HK-2 (cell line): ENCODE data around the gene ATP10D.
"Not testable (repeated sequence)": the region's sequence is repeated elsewhere in the genome, so short reads cannot be mapped to it uniquely, and the experiment has no call there.

Experiments used
- DNase-seq: peaks from one replicate; pipeline ENCODE4 v3.0.0-alpha.2; 2018; ENCODE audit not compliant: unreplicated experiment

ATP10D gene

DNA sequence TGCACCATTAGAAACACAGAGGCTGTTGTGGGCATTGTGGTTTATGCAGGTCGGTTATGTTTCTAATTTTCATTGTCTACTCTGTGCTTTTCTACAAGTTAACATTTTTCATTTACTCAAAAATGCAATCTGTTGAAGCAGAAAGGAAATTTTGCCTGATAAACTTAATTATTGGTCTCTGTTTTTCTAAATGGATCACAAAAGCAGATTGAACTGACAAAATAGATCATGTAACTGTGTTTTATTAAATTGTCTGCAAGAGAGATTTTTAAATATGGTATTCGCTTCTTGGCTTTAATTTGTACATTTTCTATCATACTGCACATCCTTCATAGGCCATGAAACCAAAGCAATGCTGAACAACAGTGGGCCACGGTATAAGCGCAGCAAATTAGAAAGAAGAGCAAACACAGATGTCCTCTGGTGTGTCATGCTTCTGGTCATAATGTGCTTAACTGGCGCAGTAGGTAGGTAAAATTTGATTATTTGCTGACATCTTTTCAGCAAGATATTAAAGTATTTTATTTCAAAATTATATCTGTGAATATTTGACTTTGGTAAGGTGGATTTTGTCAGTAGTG, 50.6 kb downstream of the ATP10D start:
- no peak for DNase-seq

DNA sequence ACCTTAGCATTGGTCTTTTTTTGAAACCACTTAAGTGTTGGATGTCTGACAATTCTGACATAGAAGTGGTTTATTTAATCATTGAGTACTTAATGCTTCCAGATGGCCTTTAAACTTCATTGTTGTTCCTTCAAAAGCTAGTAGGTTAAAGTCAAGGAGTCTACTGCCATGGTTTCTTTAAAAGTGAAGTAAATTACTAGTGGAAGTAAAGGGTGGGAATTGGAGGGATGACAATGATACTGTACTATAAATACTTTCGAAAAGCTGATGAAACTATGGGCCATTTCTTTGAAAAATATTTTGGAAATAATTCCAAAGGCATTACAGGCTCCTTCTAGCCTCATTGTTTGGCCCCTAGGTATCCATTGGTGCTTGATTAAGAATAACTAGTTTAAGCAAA, 51.9 kb downstream of the ATP10D start:
- DNase-seq = no peak

DNA sequence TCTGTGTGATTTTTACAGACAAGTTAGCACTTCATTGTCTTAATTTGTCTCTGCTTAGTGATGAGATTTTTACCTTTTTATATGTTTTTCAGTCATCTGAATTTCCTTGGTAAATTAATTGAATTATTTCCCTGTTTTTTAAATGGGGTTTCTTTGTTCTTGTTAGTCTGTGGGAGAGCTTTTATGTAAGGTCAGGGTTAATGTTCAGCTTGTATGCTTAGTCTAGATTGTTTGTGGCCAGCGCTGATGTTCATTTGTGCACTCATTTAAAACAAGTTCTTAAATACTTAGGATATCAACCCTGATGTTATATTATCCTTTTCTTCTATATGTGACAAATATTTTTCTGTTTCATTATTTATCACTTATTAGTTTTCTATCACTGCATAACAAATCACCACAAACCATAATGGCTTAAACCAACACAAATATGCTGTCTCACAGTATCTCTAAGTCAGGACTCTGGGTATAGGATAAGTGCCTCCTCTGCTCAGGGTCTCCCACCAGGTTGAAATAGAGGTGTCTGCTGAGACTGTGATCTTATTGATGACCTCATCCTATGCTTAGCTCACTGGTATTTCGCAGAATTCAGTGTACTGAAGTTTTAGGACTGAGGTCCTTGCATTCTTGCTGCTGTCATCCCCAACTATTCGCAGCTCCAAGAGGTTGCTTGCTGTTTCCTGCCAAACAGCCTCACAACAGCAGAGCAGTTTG, 53.2 kb downstream of the ATP10D start:
- no peak for DNase-seq

DNA sequence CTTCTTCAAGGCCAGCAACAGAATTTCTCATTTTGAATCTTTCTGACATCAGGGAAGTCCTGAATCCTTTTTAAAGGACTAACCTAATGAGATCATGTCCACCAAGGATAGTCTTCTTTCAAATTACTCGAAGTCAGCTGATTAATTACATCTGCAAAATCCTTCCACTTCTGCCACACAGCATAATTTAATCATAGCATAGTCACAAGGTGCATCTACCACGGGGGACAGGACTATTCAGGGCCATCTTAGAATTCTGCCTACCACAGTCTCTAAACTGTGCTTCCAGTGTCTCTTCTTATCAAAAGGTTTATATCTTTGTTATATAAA, 53.7 kb downstream of the ATP10D start:
- no peak for DNase-seq

DNA sequence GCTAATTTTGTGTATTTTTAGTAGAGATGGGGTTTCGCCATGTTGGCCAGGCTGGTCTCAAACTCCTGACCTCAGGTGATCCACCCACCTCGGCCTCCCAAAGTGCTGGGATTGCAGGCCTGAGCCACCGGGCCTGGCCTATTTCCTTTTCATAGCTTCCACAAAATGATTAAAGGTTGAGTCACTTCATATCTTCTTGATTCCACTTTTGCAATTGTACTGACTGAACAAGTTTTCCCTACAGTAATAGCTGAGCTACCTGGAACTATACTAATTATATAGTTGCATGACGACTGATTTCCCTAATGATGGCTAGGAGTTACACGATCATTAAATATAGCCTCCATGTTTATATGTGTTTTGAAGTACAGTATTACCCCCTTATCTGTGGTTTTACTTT, 57.6 kb downstream of the ATP10D start:
- DNase-seq = not testable (repeated sequence)

DNA sequence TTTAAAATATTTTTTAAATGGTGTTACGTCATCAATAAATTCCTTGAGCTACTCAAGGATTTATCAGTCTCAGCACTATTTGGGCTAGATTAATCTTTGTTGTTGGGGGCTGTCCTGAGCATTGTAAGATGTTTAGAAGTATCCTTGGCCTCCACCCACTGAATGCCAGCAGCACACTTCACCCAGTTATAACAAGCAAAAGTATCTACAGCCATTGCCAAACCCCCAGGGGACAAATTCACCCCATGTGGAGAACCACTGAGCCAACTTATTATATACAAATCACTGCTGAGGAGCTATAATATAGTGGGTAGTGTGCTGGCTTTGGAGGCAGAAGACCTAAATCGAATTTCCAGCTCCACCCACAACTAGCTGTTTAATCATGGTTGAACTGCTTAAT, 58.3 kb downstream of the ATP10D start:
- no peak for DNase-seq

DNA sequence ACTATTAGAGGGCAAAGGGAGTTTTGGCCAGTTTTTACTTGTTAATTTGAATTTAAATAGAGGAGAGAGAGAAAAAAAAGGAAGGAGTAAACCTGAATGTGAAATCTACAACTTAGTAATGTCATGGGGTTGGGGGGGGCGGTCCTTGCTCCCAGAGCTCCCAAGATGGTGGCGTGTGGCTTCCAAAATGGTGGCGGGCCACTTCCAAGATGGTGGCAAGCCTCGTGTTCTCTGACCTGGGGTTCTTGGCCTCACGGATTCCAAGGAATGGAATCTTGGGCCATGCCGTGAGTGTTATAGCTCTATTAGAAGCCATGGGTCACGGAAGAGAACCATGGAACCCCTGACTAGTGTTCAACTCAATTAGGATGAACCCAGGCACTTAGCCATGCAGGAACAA, 65.3 kb downstream of the ATP10D start:
- not testable (repeated sequence) for DNase-seq

DNA sequence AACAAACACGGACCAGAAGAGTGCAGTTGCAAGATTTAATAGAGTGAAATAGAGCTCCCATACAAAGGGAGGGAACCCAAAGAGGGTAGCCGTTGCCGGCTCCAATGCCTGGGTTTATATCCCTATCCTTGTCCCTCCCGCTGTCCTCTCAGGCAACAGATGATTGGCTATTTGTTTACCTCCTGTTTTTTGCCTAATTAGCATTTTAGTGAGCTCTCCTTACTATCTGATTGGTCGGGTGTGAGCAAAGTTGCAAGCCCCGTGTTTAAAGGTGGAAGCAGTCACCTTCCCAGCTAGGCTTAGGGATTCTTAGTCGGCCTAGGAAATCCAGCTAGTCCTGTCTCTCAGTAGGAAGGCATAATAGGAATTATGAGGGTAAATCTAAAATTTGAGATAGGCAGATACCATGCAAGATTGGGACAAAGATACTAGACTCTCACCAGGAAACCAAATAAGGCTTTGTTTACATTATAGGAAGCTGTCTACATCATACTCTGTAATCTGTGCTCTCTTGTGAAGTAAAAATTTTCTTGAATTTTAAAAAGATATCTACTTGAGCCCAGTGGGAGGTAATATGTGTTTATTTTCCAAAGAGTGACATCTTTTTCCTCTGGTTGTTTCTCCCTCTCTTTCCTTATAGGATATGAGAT, 65.9 kb downstream of the ATP10D start:
- DNase-seq = no peak

DNA sequence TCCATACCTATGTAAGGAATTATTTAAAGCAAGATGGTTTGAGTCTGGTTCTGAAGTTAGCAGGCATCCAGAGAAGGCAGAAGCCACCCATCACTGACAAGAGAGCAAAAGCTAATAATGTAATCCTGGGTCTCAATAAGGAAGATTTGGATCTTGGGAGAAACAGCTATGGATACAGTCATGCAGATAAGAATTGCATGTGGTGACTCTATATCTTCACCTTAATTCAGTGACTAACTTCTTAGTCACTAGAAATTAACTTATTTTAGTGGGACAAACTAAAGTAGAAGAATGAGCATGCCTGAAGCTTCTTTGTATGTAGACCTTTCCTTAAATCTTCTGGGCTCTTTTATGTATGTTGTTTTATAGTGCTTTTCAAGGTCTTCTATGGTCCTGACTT, 66.6 kb downstream of the ATP10D start:
- DNase-seq = no peak

DNA sequence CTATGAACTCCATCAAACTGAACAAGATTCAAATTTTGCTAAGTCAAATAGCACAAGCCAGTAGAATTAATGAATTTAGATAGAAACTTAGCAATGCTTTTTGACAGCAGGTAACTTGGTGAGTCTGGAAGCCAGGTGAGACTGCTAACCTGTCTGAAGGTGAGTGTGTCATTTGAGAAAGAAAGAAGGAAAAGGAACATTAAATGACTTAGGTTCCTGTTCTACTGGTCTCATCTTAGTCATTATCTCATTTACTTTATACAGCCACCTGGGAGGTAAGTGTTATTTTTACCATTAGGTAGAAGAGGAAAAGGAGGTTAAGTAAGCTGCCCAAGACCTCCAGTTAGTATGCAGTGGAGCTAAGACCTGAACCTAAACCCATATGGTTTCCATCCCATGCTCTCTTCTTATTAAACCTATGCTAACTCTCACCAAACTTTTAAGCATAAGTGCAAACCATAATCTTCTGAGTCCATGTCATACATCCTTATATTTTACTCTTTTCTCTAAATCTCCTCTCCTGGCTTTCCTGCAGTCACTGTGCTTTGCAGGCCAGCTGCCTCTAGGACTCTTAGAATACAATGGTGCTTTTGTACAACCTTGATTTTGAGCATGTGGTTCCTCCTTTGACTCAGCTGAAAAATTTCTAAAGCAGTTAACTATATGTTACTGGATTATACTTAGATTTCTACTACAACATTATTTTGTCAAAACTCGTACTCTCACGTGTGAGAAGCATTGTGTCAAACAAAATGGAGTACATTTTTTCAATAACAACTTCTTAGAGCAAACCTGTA, 68.5 kb downstream of the ATP10D start:
- no peak for DNase-seq

DNA sequence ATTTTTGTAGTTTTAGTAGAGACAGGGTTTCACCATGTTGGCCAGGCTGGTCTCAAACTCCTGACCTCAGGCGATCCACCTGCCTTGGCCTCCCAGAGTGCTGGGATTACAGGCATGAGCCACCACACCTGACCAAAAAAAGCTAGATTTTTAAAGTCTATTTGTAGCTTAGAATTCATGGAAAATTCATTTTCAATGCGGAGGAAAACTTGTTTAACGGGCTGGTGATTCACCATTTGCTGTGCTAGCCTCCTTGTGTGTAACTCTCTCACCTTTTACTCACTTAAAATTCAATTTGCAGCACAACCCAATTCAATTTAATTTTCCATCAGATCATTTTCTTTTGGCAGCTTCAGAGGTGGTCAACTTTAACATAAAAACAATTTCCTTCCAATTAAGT, 70.8 kb downstream of the ATP10D start:
- DNase-seq = not testable (repeated sequence)

DNA sequence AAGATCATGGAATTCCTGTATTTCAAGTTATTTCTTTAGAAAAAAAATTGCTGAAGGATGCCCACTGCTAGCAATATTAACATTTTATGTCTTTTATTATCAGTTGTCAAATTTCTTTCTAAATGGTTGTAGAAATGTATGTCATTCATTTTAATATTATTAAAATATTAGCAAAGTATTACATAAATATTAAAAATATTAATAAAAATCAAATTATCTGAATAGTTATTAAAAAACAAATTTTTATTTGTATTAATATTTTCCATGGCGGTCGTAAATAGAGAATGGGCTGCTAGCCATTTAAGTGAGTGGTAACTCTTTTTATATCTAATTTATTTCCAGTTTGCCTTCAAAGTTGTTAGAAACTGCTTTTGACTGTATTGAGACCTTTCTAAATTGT, 72.2 kb downstream of the ATP10D start:
- no peak for DNase-seq

DNA sequence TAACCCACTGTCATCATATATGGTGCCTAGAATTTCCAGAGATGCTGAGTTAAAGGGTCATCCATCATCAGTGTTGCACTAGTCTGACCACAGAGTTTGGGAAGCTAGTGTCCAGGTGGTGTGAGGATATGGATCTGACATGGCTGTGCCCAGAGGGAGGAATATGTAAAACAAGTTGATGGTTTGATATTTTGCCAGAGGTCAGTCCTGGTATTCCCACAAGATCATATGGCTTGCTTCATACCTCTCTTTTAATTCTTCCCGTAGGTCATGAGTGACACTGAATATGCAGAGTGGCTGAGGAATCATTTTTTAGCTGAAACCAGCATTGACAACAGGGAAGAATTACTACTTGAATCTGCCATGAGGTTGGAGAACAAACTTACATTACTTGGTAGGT, 75.6 kb downstream of the ATP10D start:
- DNase-seq = no peak

DNA sequence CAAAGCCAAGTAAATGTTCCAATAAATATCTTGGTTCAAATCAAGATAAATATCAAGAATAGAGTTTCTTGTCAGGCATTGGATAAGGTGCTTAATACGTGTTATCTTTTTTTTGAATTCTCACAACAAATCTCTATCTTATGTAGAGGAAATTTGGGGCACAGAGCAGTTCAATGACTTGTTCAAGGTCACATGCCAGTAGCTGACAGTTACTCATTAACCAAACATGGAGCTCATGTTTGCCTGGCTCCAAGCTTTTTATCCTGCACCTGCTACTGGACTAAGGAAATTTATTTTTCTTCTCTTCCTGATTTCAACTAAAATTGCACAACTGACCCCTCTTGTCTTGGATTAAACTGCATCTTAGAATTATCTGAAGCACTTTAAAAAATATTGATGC, 76.3 kb downstream of the ATP10D start:
- DNase-seq = no peak

DNA sequence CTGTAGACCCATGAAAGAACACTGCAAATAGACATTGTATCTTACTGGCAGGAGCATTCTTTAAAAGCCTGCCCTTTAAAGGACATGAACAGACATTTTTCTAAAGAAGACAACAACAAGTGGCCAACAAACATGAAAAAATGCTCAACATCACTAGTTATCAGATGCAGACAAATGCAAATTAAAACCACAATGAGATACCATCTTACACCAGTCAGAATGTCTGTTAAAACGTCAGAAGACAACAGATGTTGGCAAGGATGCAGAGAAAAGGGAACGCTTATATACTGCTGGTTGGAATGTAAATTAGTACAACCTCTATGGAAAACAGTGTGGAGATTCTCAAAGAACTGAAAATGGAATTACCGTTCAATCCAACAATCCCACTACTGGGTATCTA, 77.2 kb downstream of the ATP10D start:
- no peak for DNase-seq

DNA sequence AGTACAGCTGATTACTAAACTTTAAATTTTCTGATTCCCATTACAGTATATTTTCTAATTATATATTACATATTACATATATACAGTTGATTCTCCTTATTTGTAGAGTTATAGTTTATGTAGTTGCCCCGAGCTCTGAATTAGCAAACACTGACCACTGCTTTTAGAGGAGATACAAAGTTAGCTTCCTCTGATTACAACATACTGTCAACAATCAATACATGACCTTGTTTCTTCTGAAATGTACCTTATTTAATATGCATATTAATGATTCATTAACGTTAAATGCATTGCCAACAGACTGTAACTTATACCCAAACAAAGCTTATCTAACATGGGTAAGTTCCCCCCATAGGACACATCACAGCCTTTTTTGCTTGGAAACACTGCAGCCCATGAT, 81.5 kb downstream of the ATP10D start:
- no peak for DNase-seq

DNA sequence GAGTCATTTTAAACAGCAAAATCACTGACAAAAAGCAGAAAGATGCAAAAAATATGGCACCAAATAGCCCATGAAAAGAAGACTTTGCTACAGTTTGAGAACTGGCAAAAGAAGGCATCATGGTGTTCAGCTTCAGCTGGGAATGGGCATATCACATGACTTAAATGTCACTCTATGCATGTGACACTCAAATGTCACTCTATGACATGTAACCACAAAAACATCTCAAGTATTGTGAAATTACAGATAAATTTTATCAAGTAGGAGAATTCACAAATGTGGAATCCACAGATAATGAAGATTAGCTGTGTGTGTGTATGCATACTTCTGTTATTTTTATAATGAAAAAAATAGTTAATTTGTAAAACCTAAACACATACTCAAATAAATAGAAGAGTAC, 81.9 kb downstream of the ATP10D start:
- no peak for DNase-seq

DNA sequence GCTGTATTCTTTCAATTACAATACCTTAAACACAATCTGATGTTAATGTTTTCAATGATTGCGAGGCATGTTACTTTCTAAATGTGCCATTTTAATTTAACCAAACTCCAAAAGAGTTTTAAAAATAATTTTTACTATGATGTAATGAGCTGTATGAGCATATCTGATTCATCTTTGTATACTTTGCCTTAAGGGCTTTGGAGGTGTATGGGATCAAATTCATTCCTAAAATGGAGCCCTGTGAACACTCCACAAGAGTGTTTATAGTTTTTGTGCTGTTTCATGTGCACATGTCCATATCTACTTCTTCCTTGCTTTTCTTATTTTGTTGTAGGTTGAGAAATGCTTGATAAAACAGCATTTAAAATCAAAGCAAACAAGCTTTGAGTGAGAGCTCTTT, 82.4 kb downstream of the ATP10D start:
- DNase-seq = no peak

DNA sequence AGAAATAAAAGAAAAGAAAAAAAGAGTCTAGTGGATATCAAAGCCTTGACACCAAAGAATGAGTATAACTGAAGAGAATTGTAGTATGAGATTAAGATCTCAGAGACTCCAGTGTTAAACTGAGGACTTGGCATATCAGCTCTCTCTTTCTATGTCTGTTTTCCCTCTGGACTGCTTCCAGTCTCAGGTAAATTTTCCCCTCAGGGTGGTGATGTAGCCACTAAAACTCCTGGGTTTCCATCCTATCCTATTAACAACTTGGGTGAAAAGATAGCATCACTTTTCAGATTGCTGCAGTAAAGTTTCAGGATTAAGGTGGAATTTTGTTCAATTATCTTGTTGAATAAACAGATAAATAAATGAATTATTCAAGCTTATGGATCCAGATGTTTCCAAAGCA, 85.7 kb downstream of the ATP10D start:
- no peak for DNase-seq

DNA sequence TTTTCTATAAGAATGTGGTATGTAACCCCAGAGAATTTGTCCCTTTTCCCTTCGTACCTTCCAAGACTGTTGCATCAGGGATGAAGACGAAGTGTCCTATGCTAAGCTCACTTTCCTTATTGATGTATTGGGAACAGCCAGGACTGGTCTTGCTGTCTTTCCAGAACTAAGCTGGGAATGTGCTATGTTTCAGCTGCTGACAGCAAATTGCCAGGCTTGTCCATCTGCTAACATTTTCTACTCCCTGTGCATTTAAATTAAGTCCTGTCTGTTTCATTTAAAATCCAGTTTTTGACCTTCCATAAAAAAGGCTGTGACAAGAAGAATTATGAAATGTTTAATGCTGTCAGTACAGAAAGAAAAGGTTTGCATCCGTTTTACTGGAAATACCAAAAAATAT, 87.9 kb downstream of the ATP10D start:
- no peak for DNase-seq

DNA sequence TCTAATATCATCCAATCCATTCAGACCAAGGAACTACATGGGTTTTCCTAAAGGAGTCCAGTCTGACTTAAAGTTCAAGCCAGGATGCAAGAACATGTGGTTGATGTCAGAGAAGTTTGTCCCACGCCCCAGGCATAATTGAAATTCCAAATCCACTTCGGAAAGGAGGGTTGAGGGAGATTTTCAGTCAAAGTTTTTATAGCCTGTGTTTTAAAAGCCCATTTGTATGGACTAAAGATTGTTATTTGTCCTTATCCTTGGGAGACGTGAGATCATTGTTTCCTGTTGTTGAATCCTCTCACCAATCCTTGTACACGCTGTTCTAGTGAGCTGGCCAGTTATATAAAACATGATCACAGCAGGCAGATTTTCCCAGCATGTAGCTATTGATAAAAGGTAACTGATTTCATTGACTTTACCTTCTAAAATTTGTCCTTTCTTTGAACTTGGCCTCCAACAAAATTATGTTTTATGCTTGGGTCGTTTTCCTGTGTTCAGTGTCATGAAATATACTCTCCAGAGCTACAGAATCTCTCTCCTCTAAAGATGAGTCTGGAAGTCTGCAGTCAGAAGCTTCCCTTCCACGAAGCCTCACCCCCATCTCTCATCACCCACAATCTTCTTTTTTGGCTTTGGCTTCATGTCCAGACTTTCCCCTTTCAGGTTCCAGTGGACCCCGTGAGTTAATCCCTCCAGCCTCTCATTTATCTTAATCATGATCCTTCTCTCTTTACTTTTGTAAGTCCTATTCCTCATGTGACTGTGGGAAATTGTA, 92.9 kb downstream of the ATP10D start:
- no peak for DNase-seq

DNA sequence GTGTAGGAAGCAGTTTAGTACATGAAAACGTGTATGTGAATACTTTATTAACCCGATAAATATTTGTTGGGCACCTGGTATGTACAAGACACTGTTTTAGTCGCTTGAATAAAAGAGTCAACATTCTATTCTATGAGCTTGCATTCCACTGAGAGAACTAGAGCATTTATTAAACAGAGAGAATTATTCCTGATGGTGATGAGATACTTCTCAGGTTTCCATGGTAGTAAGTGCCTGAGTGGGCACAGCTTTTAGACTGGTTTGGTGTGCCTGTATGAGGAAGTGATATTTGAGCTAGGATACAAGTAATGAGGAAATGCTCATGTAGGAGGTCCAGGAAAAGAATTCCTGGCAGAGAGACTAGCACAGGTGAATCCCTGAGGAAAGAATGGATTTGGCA, 94.2 kb downstream of the ATP10D start:
- DNase-seq = no peak
